Measurements from ENCODE around the gene SLC25A47. TPM values are rescaled to one million over a fixed set of nuclear protein-coding genes. Genes with fewer than 3 reads are reported as not detected.
A peak's percentile ranks its signal among the peaks of the same experiment; 100 is the strongest.

Gene SLC25A47
- total RNA-seq, 1 experiment from 2014 or later: not detected

- H3K4me1 ChIP-seq: no peaks in the 10 kb centered on the region
- DNase-seq: no peak
- no peaks in the 10 kb centered on the region for H3K36me3 Mint-ChIP-seq (ENCODE audit: insufficient read depth, unreplicated experiment)
- H3K4me3 ChIP-seq (ENCODE audit: low read depth, low read length): no peak overlapping the region
- no peaks in the 10 kb centered on the region for H3K27me3 Mint-ChIP-seq (ENCODE audit: insufficient read depth, unreplicated experiment)
- BruUV-seq (replicated peaks): no TSS peak
- CTCF ChIA-PET: interaction anchor here (0.6 kb wide), 1 partner anchor 168 kb away, joined by 7 read pairs; no protein-coding TSS in a partner anchor
- H3K9me3 ChIP-seq: no peaks in the 10 kb centered on the region
- H3K27ac Mint-ChIP-seq (ENCODE audit: unreplicated experiment): peak overlapping the region; percentile 13
- H3K27me3 ChIP-seq (replicated peaks; ENCODE audit: control insufficient read depth, insufficient read depth, low read length): no peaks in the 10 kb centered on the region
- POLR2A ChIA-PET: no interaction called here
- H3K4me1 Mint-ChIP-seq (ENCODE audit: low read depth, unreplicated experiment): peaks cover 11% of the 10 kb centered on the region
- no peaks in the 10 kb centered on the region for H3K9me3 Mint-ChIP-seq (ENCODE audit: unreplicated experiment)
- TF ChIP-seq CTCF (IDR thresholded peaks at IDR 0.05; ENCODE audit: insufficient read depth in 1 of 2, low read depth in 1 of 2, low read length in 1 of 2, severe bottlenecking in 1 of 2, unreplicated experiment in 1 of 2): no peak
- no peaks in the 10 kb centered on the region for H3K36me3 ChIP-seq (ENCODE audit: control insufficient read depth, insufficient read depth, low read length)
- H3K4me3 Mint-ChIP-seq (ENCODE audit: unreplicated experiment): no peak overlapping the region
- intact Hi-C loops (cut with micrococcal nuclease; ENCODE audit: unreplicated experiment): no loop called here
Observed at GRCh38 chr14:100322138-100322957, 791 bp upstream of the SLC25A47 start.

DNA sequence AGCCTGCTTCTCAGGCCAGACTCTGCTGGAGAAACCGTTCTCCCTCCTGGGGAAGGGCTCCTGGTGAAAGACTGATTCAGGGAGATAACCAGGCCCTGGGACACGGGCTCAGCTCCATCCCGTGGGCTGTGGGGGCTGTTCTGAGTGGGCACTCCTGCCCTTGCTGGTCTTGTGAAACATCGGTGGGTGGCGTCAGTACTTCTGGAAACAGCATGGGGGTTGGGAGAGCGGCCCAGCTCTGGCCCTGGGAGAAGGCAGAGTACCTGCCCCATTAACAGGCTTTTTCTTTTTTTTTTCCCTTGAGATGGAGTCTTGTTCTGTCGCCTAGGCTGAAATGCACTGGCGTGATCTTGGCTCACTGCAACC, 786 bp downstream of the SLC25A47 start:
- DNase-seq: no peak
- intact Hi-C loops (cut with micrococcal nuclease; ENCODE audit: unreplicated experiment): no loop called here
- H3K27ac Mint-ChIP-seq (ENCODE audit: unreplicated experiment): no peak overlapping the region
- BruUV-seq (replicated peaks): no TSS peak
- Histone ChIP-seq H3K36me3 (ENCODE audit: control insufficient read depth, insufficient read depth, low read length) (no peaks in the 10 kb centered on the region), H3K27me3 (replicated peaks; ENCODE audit: control insufficient read depth, insufficient read depth, low read length) (no peaks in the 10 kb centered on the region), H3K4me3 (ENCODE audit: low read depth, low read length) (no peak overlapping the region), H3K4me1 (peaks cover 6% of the 10 kb centered on the region; the same call in 1 of the 2 replicates), H3K9me3 (no peaks in the 10 kb centered on the region)
- POLR2A ChIA-PET: no interaction called here
- CTCF ChIA-PET: no interaction called here
- no peaks in the 10 kb centered on the region for H3K9me3 Mint-ChIP-seq (ENCODE audit: unreplicated experiment)
- H3K4me1 Mint-ChIP-seq (ENCODE audit: low read depth, unreplicated experiment): peaks cover 11% of the 10 kb centered on the region
- no peaks in the 10 kb centered on the region for H3K36me3 Mint-ChIP-seq (ENCODE audit: insufficient read depth, unreplicated experiment)
- H3K4me3 Mint-ChIP-seq (ENCODE audit: unreplicated experiment): no peak overlapping the region
- TF ChIP-seq CTCF (IDR thresholded peaks at IDR 0.05; ENCODE audit: insufficient read depth in 1 of 2, low read depth in 1 of 2, low read length in 1 of 2, severe bottlenecking in 1 of 2, unreplicated experiment in 1 of 2): no peak
- H3K27me3 Mint-ChIP-seq (ENCODE audit: insufficient read depth, unreplicated experiment): no peaks in the 10 kb centered on the region

DNA sequence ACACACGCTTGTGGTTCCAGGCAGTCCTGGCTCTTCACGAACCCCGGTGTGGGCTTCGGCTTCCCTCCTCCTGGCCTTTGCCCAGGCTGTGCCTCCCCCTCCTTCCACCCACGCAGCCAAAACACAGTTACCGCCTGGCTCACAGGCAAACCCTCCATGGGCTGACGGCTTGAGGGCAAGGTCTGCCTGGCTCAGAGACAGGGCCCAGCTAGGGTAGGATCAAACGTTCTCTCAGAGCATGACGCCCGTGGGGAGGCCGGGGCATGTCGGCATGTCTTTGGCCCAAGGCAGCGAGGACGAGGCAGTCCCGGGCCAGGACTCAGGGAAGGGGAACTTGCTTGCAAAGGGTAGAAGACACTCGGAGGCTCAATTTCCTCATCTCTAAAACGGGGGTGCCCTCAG, 2.1 kb downstream of the SLC25A47 start:
- Mint-ChIP-seq H3K4me3 (ENCODE audit: unreplicated experiment) (no peak overlapping the region), H3K27ac (ENCODE audit: unreplicated experiment) (no peak overlapping the region), H3K36me3 (ENCODE audit: insufficient read depth, unreplicated experiment) (no peaks in the 10 kb centered on the region), H3K27me3 (ENCODE audit: insufficient read depth, unreplicated experiment) (no peaks in the 10 kb centered on the region), H3K9me3 (ENCODE audit: unreplicated experiment) (no peaks in the 10 kb centered on the region), H3K4me1 (ENCODE audit: low read depth, unreplicated experiment) (peaks cover 7% of the 10 kb centered on the region)
- H3K4me1 ChIP-seq: peaks cover 6% of the 10 kb centered on the region; the same call in 1 of the 2 replicates
- H3K4me3 ChIP-seq (ENCODE audit: low read depth, low read length): no peak overlapping the region
- no peaks in the 10 kb centered on the region for H3K9me3 ChIP-seq
- TF ChIP-seq CTCF (IDR thresholded peaks at IDR 0.05; ENCODE audit: insufficient read depth in 1 of 2, low read depth in 1 of 2, low read length in 1 of 2, severe bottlenecking in 1 of 2, unreplicated experiment in 1 of 2): no peak
- no peak for DNase-seq
- intact Hi-C loops (cut with micrococcal nuclease; ENCODE audit: unreplicated experiment): no loop called here
- no peaks in the 10 kb centered on the region for H3K36me3 ChIP-seq (ENCODE audit: control insufficient read depth, insufficient read depth, low read length)
- ChIA-PET POLR2A (no interaction called here), CTCF (no interaction called here)
- BruUV-seq (replicated peaks): no TSS peak
- no peaks in the 10 kb centered on the region for H3K27me3 ChIP-seq (replicated peaks; ENCODE audit: control insufficient read depth, insufficient read depth, low read length)
